IPS-18c (cell line): ENCODE data around the gene RIMS4.

ENCODE experiments used
- H3K4me3 ChIP-seq: 2 replicates; pipeline ENCODE4 v1.7.0; 2013; ENCODE audit warnings: low read depth, mild to moderate bottlenecking, low read length, moderate library complexity; ENCODE audit not compliant: insufficient read depth
- H3K9me3 ChIP-seq: one replicate; pipeline ENCODE4 v1.6.1; 2013; ENCODE audit warnings: mild to moderate bottlenecking, low read length, moderate library complexity; ENCODE audit not compliant: control insufficient read depth, insufficient read depth

RIMS4 gene

GRCh38 chr20:44723798-44724362 is 86.5 kb downstream of the RIMS4 start:
- no peaks in the 10 kb centered on the region for H3K9me3 ChIP-seq
- H3K4me3 ChIP-seq, result no peak overlapping the region

DNA sequence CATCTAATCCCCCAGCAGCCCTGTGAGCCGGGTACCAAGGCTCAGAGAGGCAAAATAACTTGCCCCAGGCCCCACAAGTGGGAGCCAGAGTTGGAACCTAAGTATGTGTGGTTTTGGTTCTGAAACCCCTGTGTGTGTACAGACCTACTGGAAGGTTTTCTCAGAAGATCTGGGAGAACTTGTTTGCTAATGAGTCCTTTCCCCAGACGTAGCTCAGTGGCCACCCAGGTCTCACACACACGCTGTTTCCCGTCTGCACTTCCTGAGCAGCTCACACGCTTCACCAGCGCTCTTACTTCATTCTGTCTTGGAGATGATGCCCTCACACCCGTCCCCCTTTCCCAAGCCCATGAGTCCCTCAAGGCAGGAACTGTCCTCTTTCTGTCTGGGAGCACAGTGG is 87.0 kb downstream of the RIMS4 start:
- H3K9me3 ChIP-seq, result no peaks in the 10 kb centered on the region
- no peak overlapping the region for H3K4me3 ChIP-seq

DNA sequence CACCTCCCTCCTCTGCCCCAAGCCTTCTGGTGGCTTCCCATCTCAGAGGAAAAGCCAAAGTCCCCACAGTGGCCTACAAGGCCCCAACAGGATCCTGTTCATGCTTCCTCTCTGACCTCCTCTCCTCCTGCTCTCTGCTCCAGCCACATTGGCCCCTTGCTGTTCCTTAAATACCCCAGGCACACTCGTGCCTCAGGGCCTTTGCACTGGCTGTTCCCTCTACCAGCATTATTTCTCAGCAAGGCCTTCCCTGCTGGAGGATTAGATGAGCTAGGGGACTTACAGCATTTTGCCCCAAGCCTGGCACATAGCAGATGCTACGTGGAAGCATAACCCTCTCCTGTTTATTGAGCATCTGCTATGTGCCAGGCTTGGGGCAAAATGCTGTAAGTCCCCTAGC is 87.4 kb downstream of the RIMS4 start:
- H3K4me3 ChIP-seq, result no peak overlapping the region
- H3K9me3 ChIP-seq, result no peaks in the 10 kb centered on the region

DNA sequence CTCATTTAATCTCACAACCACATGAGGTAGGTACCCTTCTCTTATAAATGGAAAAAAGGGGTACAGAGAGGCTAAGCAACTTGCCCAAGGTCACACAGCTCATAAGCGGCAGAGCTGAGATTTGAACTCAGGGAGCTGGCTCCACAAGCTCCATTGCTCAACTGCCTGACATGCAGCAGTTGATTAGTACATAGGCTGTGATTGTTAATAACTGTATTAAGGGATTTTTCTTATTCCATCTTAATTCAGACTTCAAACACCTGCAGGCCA is 88.6 kb downstream of the RIMS4 start:
- H3K4me3 ChIP-seq, result no peak overlapping the region
- no peaks in the 10 kb centered on the region for H3K9me3 ChIP-seq

- Histone ChIP-seq H3K9me3 (no peaks in the 10 kb centered on the region), H3K4me3 (no peak overlapping the region)
Measured at GRCh38 chr20:44720997-44721784, 89.2 kb downstream of the RIMS4 start.

GRCh38 chr20:44720621-44720996 is 89.7 kb downstream of the RIMS4 start:
- Histone ChIP-seq H3K4me3 (no peak overlapping the region), H3K9me3 (no peaks in the 10 kb centered on the region)

DNA sequence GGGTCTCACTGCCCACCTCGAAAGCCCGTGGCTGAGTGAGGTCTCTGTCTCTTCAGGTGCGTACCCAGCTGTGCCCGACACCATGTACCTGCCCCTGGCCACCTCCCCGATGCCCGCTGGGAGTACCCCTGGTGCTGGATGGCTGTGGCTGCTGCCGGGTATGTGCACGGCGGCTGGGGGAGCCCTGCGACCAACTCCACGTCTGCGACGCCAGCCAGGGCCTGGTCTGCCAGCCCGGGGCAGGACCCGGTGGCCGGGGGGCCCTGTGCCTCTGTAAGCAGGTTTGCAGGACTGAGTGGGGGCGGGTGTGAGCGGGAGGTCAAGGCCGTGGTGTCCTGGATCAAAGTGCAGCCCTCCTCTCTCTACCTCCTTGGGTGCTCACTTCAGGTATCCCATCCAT is 90.5 kb downstream of the RIMS4 start:
- no peaks in the 10 kb centered on the region for H3K9me3 ChIP-seq
- H3K4me3 ChIP-seq, result no peak overlapping the region

GRCh38 chr20:44717986-44718385 is 92.4 kb downstream of the RIMS4 start:
- Histone ChIP-seq H3K4me3 (no peak overlapping the region), H3K9me3 (no peaks in the 10 kb centered on the region)

DNA sequence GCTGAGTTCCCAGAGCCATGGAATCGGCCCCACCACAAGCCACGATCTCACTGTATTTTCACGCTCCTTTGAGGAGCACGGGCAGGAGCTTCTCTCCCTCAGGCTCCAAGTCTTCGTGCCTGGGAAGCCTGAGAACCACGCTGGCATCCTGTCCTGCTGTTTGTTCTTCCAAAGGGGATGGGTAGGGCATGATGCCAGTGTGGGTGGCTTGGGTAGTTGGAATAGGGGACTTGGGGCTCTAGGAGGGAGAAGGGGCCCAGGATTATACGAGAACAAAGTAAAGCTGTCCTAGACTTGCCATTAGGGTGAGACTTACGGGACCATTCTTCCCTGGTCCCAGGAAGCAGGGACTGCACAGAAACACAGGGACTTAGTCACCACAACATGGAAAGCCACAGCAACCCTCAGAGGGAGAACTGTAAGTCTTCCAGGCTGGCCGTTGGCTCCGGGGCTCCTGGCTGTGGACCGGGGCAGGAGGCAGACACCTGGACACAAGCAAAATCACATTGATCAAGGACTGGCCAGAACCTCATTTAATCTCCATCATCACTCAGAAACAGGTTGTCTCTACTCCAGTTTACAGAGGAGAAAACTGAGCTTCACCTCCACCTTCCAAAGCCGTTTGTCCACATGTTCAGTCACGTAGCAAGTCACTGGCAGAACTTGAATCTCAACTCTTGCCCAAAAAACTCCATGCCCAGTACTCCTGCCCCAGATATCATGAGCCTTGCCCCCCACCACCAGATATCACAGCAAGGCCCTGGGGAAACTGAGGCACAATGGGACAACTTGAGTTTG is 93.8 kb downstream of the RIMS4 start:
- H3K4me3 ChIP-seq, result no peak overlapping the region

DNA sequence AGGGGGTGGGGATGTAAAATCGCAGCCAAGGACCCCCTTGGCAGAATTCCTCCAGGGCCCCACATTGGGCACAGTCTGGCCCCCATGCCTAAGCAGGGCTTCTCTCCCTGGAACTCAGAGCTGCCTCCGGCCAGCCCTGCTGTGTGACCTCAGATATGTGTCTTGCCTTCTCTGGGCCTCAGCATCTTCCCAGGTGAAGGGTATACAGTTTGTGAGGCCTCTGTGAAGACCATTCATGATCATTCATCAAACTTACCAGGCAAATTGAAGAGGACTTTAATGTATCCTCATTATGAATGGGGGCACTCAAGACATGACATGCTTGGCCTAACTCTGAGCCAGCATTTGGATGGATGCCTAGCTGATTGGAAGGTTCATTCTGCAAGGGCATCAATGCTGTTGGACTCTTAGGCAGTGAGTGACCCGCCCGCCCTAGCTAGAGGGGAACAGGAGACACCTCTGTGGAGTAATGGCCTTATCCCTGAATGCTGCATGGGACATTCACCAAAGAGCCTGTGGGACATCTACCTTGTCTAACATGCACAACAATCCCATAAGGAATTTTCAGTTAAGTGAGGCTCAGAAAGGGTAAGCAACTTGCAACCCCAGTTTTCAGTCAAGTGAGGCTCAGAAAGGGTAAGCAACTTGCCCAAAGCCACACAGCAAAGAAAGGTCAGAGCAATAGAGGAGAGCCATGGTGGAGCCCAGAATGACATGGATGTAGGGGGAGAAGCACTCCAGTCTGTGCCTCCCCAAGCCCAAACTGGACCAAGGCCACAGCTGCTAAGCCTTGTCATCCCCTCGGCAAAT is 94.6 kb downstream of the RIMS4 start:
- H3K9me3 ChIP-seq, result no peaks in the 10 kb centered on the region
- no peak overlapping the region for H3K4me3 ChIP-seq

More for the DNA sequence above, 93.8 kb downstream of the RIMS4 start:
- no peaks in the 10 kb centered on the region for H3K9me3 ChIP-seq

GRCh38 chr20:44714701-44715498 is 95.4 kb downstream of the RIMS4 start, which contains the start of gene CCN5:
CCN5 (plus strand) TSS chr20:44715369; CDS start chr20:44715391, 22 bp downstream.
- Histone ChIP-seq H3K4me3 (no peak within 1 kb of the TSS), H3K9me3 (no peaks in the 10 kb centered on the region)

GRCh38 chr20:44714102-44714700 is 96.1 kb downstream of the RIMS4 start:
- Histone ChIP-seq H3K9me3 (no peaks in the 10 kb centered on the region), H3K4me3 (no peak overlapping the region)

DNA sequence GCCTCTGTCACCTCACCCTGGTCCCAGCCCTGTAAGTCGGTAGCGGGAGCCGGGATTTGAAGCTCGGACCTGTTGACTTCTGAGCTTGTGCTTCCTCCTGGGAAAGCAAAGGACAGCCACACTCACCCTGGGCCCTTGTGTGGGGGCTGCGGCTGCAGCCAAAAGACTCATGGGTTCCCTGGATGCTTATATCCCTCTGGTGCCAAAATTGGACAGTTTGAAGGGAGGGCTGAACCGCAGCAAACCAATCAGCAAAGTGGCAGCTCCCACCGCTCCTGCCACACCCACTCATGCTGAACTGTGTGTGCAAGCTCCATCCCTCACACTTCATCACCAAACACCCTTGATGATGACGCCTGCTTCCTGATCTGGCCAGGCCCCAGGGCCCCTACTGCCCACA is 99.1 kb downstream of the RIMS4 start:
- H3K4me3 ChIP-seq, result no peak overlapping the region
- H3K9me3 ChIP-seq, result no peaks in the 10 kb centered on the region

DNA sequence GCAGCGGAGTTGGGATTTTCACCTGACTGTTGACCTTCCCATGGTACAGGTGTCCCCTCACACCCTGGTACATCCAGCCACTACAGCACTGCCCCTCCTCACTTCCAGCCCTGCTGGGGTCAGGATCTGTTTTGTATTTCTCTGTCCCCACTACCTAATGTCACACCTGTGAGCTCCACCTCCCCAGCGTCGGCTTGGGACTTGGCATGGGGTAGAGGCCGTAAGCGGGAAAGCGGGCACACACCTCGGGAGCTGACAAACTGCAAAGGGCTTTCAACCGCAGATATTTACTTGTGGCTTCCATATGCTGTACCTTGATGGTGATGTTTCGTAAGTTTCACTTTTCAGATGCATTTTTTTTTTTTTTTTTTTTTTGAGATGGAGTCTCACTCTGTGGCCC is 100.5 kb downstream of the RIMS4 start:
- no peak overlapping the region for H3K4me3 ChIP-seq
- H3K9me3 ChIP-seq, result no peaks in the 10 kb centered on the region

DNA sequence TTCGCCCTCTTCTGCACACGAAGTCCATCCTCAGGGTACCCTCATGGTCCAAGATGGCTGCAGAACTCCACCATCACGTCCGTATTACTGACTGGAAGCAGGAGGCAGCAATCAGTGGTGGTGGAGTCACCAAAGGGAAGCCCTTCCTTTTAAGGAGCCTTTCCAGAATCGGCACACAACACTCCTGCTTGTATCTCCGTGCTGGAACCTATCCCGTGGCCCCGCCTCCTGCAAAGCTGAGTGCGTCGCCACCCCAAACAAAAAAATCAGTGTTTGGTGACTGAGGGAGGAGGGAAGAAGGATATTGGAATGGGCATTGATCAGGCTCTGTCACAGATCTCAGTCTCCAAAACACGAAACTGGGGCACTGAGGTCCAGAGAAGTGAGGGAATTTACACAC is 101.0 kb downstream of the RIMS4 start:
- Histone ChIP-seq H3K4me3 (no peak overlapping the region), H3K9me3 (no peaks in the 10 kb centered on the region)

- no peaks in the 10 kb centered on the region for H3K9me3 ChIP-seq
Measured at GRCh38 chr20:44707018-44707579, 103.2 kb downstream of the RIMS4 start.

More at GRCh38 chr20:44707018-44707579, 103.2 kb downstream of the RIMS4 start:
- H3K4me3 ChIP-seq, result no peak overlapping the region
